ENCODE results near the gene BTNL9. TPM values are rescaled to one million over a fixed set of nuclear protein-coding genes. Genes with fewer than 3 reads are reported as not detected.
"Not testable (repeated sequence)": the region's sequence is repeated elsewhere in the genome, so short reads cannot be mapped to it uniquely, and the experiment has no call there.

The BTNL9 gene
- total RNA-seq, 2 donors from 2014 or later, result 1.8 TPM; not detected in 1

- H3K36me3 Mint-ChIP-seq (ENCODE audit: low read depth); DNase-seq; H3K4me3 Mint-ChIP-seq; H3K4me1 Mint-ChIP-seq; H3K27ac Mint-ChIP-seq; ATAC-seq; H3K9me3 ChIP-seq (ENCODE audit: control insufficient read depth, low read length, poor library complexity, severe bottlenecking): not testable (repeated sequence)
- peaks cover 38% of the 10 kb centered on the region for H3K27me3 Mint-ChIP-seq
These were observed 61.1 kb downstream of the BTNL9 start for GRCh38 chr5:181101030-181101641.

GRCh38 chr5:181101930-181102674, 62.0 kb downstream of the BTNL9 start:
- peaks cover 45% of the 10 kb centered on the region for H3K27me3 Mint-ChIP-seq
- H3K9me3 ChIP-seq (ENCODE audit: control insufficient read depth, low read length, poor library complexity, severe bottlenecking); H3K4me3 Mint-ChIP-seq; H3K27ac Mint-ChIP-seq; H3K4me1 Mint-ChIP-seq; H3K36me3 Mint-ChIP-seq (ENCODE audit: low read depth); ATAC-seq; DNase-seq: not testable (repeated sequence)

- DNase-seq; H3K36me3 Mint-ChIP-seq (ENCODE audit: low read depth); H3K4me1 Mint-ChIP-seq; H3K9me3 ChIP-seq (ENCODE audit: control insufficient read depth, low read length, poor library complexity, severe bottlenecking); ATAC-seq: not testable (repeated sequence)
- H3K27me3 Mint-ChIP-seq, result peaks cover 61% of the 10 kb centered on the region
- H3K27ac Mint-ChIP-seq, result peak overlapping the region; percentile 14
- H3K4me3 Mint-ChIP-seq, result peak overlapping the region; percentile 73
These were observed 64.1 kb downstream of the BTNL9 start for GRCh38 chr5:181104259-181104568.

GRCh38 chr5:181104606-181105390, 64.7 kb downstream of the BTNL9 start:
- H3K27ac Mint-ChIP-seq, result peak overlapping the region; percentile 14

DNA sequence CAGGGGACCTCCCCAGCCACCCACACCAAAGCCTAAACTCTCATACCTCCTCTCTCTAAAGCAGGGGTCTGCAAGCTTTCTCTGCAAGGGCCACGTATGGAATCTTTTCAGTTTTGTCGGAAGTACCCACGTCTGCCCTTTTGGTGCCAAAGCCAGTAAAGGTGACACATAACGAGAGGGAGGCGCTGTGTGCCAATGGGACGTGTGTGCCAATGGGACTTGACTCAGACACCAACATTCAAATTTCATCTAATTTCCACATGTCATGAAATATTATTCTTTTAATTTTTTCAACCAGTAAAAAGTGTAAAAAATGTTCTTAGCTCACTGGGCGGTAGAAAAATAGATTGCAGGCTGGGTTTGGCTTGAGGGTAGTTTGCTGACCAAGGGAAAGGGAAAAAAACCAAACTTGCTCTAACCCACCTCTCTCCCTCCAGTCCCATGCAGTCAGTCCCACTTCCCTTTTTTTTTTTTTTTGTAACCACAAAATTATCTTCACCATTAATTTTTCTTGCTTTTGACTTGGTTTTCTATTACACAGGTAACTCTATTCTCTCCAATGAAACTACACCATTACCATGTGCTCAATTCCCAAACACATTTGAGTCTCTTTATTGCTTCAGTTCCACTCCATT, 65.4 kb downstream of the BTNL9 start:
- peaks cover 4% of the 10 kb centered on the region for H3K36me3 Mint-ChIP-seq (ENCODE audit: low read depth)
- no peaks in the 10 kb centered on the region for H3K9me3 ChIP-seq (ENCODE audit: control insufficient read depth, low read length, poor library complexity, severe bottlenecking)
- no peak overlapping the region for H3K4me3 Mint-ChIP-seq
- no peak for ATAC-seq
- H3K27ac Mint-ChIP-seq, result no peak overlapping the region
- DNase-seq, result no peak
- peaks cover 62% of the 10 kb centered on the region for H3K27me3 Mint-ChIP-seq
- peaks cover 4% of the 10 kb centered on the region for H3K4me1 Mint-ChIP-seq

More at GRCh38 chr5:181104606-181105390, 64.7 kb downstream of the BTNL9 start:
- H3K4me1 Mint-ChIP-seq; H3K36me3 Mint-ChIP-seq (ENCODE audit: low read depth); DNase-seq; H3K9me3 ChIP-seq (ENCODE audit: control insufficient read depth, low read length, poor library complexity, severe bottlenecking); H3K4me3 Mint-ChIP-seq; ATAC-seq: not testable (repeated sequence)
- peaks cover 61% of the 10 kb centered on the region for H3K27me3 Mint-ChIP-seq

DNA sequence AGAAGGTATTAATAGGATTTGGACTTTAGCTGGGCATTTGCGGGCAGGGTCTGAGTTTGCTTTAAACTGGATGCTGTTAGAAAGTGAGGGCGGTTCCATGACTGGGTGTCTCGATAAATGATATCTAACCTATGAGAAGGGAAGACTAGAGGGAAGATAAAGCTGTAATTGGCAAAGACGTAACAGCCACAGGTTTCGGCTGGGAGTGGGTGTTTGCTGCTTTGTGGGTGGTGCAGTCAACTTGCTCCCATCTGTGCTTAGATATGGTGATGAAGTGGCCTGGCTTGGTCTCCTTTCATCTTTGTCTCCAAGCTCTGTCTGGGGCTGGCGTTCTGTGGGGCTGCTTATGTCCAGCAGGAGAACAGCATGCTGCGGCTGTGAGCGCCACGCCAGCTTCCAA, 67.6 kb downstream of the BTNL9 start:
- H3K9me3 ChIP-seq (ENCODE audit: control insufficient read depth, low read length, poor library complexity, severe bottlenecking), result no peaks in the 10 kb centered on the region
- Mint-ChIP-seq H3K4me3 (no peak overlapping the region), H3K27me3 (peaks cover 80% of the 10 kb centered on the region), H3K27ac (no peak overlapping the region), H3K36me3 (ENCODE audit: low read depth) (peaks cover 4% of the 10 kb centered on the region), H3K4me1 (peaks cover 4% of the 10 kb centered on the region)
- DNase-seq, result no peak
- no peak for ATAC-seq

DNA sequence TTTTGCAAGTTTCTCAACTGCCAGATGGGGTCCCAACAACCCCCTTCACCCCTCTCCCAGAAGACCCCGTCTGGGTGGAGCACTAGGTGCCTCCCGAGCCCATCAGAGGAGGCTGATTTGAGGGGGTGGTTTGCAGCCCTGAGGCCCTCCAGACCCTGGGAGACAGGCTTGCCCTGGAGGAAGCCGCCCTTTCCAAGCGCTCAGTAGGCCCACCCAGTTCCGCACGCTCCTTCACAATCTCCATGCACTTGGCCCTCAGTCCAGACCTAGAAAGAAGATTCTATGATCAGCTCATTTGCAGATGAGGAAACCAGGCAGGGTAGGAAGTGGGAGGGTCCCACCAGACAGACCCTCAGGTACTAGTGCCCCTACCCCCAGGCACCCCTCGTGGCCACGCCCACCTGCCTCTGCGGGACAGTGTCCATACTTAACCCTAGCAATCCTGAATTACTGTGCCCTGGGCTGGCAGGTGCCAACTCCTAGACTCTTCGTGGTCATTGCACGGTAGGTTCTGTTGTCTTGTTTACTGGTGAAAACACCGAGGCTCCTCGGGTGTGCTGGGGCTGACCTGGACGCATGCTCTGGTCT, 68.6 kb downstream of the BTNL9 start:
- ATAC-seq (no peak), DNase-seq (no peak)
- Mint-ChIP-seq H3K36me3 (ENCODE audit: low read depth) (peaks cover 4% of the 10 kb centered on the region), H3K27ac (no peak overlapping the region), H3K4me3 (no peak overlapping the region), H3K27me3 (peaks cover 80% of the 10 kb centered on the region), H3K4me1 (peaks cover 4% of the 10 kb centered on the region)
- H3K9me3 ChIP-seq (ENCODE audit: control insufficient read depth, low read length, poor library complexity, severe bottlenecking), result no peaks in the 10 kb centered on the region

GRCh38 chr5:181109489-181110013, 69.5 kb downstream of the BTNL9 start:
- H3K36me3 Mint-ChIP-seq (ENCODE audit: low read depth), result peaks cover 4% of the 10 kb centered on the region
- ATAC-seq (no peak), DNase-seq (no peak)
- H3K9me3 ChIP-seq (ENCODE audit: control insufficient read depth, low read length, poor library complexity, severe bottlenecking), result no peaks in the 10 kb centered on the region
- H3K27me3 Mint-ChIP-seq, result peaks cover 80% of the 10 kb centered on the region
- no peaks in the 10 kb centered on the region for H3K4me1 Mint-ChIP-seq
- H3K4me3 Mint-ChIP-seq, result no peak overlapping the region
- H3K27ac Mint-ChIP-seq, result no peak overlapping the region

DNA sequence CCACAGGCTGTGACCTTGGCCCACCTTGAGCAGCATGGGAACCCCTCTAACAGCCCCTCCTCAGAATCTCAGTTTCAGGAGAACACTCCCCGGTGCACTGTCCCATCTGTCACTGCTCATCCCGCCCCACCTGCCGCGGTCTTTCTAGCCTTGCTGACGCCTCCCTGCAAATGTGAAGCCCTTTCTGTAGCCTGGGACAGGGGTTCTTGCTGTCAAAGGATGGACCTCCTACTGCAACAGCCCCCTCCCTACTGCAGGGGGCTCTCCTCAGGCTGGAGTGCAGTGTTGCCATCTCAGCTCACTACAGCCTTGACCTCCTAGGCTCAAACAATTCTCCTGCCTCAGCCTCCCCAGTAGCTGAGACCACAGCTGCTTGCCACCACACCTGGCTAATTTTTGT, 70.9 kb downstream of the BTNL9 start:
- no peak for DNase-seq
- no peaks in the 10 kb centered on the region for H3K4me1 Mint-ChIP-seq
- H3K36me3 Mint-ChIP-seq (ENCODE audit: low read depth), result peaks cover 2% of the 10 kb centered on the region
- ATAC-seq, result no peak
- no peak overlapping the region for H3K27ac Mint-ChIP-seq
- peaks cover 81% of the 10 kb centered on the region for H3K27me3 Mint-ChIP-seq
- no peak overlapping the region for H3K4me3 Mint-ChIP-seq
- no peaks in the 10 kb centered on the region for H3K9me3 ChIP-seq (ENCODE audit: control insufficient read depth, low read length, poor library complexity, severe bottlenecking)

Other genes with a start within 250 kb of the BTNL9 start
- gene MGAT1, start 237.5 kb upstream of the BTNL9 start, total RNA-seq, result 10 to 100 TPM; 77.1 to 80.8 TPM
- gene ZFP62, start 179.0 kb upstream of the BTNL9 start, total RNA-seq, result 10 to 100 TPM; 18.9 to 23.5 TPM
- gene BTNL8, start 141.1 kb upstream of the BTNL9 start, total RNA-seq, result not detected
- not detected for gene BTNL3, start 51.4 kb upstream of the BTNL9 start, total RNA-seq
- not detected for gene OR2V1, start 90.9 kb downstream of the BTNL9 start, total RNA-seq
- not detected for gene OR2V2, start 107.3 kb downstream of the BTNL9 start, total RNA-seq
- gene TRIM7, start 164.9 kb downstream of the BTNL9 start, total RNA-seq, result 1 to 10 TPM; 2.2 to 3.5 TPM
- 10 to 100 TPM; 23.4 to 29.6 TPM for gene TRIM41, start 183.0 kb downstream of the BTNL9 start, total RNA-seq
- gene RACK1, start 203.6 kb downstream of the BTNL9 start, total RNA-seq, result 1,000 to 10,000 TPM; 2,138 to 2,163 TPM
- gene TRIM52, start 220.9 kb downstream of the BTNL9 start, total RNA-seq, result 10 to 100 TPM; 32.2 to 34.6 TPM